Measurements from ENCODE around the gene ZNF304.
"Not testable (repeated sequence)": the region's sequence is repeated elsewhere in the genome, so short reads cannot be mapped to it uniquely, and the experiment has no call there.

Gene ZNF304

DNA sequence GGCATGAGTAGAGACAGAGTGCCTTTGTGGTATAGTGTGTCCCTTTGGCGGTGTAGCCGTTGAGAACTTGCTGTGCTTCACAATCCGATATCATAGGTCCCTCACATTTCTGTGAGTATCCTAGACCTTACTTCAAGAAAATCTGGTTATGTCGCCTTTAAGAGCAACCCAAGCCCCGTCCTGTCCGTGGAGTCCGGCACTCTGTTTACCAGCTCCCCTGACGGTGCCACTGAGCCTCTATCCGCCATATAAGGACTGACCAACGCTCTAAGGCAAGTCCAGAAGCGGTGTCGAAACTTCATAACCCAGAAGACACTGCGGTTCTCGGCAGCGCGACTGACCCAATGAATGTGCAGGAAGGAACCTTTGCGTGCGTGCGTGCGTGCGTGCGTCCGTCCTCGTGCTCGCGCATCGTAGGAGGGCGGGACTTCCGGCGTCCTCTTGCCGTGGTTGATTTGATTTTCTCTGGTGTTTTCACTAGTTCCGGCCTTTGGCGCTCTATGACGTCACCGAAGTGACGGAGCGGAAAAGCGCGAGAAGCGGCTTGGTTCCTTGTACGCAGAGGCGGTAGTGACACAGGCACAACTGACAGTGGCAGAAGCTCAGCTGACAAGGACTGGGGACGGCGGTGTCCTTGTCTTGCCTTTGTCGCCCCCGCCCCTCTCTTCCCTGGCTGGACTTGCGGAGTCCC, 12.1 kb downstream of the ZNF304 start, which contains the start of the genes TRAPPC2B and ZNF547:
TSS of gene TRAPPC2B (plus strand) at position 555 of the 691 bp plus-strand sequence. CDS start 1,283 bp downstream, outside the sequence.
TSS of gene ZNF547 (plus strand) at position 555 of the 691 bp plus-strand sequence. CDS start 5,005 bp downstream, outside the sequence.
- peak; percentile 85 for FAIRE-seq

DNA sequence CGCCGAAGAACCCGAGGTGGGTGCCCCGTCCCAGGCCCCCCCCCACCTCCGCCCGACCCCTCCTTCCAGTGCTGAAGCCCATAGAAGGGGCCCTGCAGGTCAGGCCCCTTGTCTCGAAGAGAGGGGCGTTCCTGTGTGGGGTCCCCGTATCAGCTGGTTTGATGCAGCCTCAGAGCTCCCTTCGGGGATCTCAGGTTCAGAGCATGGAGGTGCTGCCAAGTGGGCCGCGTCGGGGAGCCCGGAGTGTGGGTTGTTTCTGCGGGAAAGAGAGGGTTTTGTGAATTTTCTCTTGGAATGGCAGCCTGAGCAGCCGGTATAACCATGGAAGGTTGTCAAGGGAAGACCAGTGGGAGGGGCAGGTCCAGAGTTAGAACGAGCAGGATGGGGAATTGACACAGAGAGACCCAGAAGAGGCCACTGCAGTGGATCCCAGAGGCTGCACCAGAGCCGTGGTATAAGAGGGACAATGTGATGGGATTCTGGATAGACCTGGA, 12.7 kb downstream of the ZNF304 start:
- FAIRE-seq, result no peak

DNA sequence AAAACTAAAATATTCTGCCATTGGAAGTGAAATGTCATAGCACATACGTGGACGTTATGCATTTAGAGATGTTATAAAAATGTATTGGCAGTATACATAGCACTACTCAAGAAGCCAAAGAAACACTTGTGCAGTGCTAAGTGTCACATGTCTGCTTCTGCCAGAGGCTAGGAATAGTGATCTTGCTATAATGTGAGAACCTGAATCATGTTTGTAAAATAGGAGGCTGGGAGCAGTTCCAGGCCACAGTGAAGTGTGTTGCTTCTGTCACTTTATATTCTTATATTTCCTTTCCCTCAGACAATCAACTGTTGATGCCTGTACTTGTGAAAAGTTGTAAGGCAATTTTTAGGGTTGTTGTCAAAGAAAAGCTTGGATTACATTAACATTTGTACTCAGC, 15.7 kb downstream of the ZNF304 start:
- no peak for FAIRE-seq

DNA sequence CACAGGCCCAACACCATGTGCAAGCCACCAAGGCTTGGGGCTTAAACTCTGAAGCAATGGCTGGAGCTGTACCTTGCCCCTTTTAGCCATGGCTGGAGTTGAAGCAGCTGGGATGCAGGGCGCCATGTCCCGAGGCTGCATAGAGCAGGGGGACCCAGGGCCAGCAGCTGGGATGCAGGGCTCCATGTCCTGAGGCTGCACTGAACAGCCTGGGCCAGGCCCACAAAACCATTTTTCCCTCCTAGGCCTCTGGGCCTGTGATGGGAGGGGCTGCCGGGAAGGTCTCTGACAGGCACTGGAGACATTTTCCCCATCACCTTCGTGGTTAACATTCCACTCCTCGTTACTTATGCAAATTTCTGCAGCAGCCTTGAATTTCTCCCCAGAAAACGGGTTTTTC, 23.1 kb downstream of the ZNF304 start:
- FAIRE-seq, result no peak

DNA sequence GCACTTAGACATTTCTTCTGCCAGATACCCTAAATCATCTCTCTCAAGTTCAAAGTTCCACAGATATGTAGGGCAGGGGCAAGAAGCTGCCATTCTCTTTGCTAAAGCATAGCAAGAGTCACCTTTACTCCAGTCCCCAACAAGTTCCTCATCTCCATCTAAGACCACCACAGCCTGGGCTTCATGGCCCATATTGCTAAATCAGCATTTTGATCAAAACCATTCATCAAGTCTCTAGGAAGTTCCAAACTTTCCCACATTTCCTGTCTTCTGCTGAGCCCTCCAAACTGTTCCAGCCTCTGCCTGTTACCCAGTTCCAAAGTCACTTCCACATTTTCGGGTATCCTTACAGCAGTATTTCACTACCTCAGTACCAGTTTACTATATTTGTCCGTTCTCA, 23.6 kb downstream of the ZNF304 start:
- not testable (repeated sequence) for FAIRE-seq

DNA sequence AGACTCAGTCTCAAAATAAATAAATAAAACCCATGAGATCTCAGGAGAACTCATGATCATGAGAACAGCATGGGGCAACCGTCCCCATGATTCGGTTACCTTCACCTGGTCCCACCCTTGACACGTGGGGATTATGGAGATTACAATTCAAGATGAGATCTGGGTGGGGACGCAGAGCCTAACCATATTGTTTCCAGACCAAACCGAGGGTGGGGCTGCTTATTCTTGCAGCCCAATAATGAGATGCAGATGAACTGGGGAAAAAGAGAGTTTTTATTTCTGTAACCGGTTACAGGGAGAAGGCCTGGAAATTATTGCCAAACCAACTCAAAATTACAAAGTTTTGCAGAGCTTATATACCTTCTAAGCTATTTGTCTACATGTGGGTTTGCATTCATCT, 25.1 kb downstream of the ZNF304 start:
- no peak for FAIRE-seq

DNA sequence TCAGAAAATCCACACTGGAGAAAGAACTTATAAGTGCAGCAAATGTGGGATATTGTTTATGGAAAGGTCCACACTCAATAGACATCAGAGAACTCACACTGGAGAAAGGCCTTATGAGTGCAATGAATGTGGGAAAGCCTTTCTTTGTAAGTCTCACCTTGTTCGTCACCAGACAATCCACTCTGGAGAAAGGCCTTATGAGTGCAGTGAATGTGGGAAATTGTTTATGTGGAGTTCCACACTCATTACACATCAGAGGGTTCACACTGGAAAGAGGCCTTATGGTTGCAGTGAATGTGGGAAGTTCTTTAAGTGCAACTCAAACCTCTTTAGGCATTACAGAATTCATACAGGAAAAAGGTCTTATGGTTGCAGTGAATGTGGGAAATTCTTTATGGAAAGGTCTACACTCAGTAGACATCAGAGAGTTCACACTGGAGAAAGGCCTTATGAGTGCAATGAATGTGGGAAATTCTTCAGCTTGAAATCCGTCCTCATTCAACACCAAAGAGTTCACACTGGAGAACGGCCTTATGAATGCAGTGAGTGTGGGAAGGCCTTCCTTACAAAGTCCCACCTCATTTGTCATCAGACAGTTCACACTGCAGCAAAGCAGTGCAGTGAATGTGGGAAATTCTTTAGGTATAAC, 26.6 kb downstream of the ZNF304 start:
- FAIRE-seq, result no peak

DNA sequence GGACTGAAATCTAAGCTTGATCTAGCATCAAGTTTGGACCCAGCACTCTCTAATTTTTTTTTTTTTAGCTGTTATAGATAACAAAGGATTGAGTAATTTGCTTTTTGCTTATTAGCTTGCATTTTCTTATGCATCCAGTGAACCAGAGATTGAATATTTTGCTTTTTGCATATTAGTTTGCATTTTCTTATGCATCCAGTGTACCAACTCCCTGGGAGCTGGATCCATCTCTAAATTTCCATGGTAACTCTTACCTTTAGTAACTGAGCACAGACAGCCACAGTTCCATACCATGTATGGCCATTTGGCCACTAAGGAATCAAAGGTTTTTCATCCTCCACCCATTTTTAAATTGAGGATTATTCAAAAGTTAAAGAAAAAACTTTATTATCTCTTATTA, 29.9 kb downstream of the ZNF304 start:
- no peak for FAIRE-seq

DNA sequence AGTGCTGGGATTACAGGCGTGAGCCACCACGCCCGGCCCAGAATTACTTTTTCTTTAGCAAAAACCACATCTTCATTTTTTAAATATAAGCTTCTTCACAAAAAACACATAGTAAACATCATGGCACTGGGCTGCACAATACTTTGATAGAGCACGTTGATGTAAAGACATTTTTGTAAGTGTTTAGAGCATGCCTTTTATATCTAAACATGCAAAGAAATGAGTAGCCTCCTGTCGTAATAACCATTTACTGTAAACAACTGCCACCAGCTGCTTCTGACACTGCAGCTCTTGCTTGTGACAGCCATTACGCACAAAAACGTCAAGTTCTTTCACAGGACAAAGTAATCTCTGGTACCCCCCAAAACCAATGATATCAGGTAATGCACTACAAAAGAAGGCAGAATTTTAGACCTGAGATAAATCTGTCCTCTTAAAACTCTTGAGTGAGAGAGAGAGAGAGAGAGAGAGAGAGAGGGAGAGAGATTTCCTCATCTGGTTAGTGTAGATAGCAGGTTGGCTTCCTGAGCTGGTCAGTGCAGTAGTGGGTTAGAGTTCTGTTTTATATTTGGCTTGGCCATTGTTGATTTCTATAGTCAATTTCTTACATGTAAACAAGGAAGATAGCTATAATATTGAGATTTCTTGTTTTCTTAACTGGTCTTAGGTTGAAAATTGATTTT, 31.9 kb downstream of the ZNF304 start:
- FAIRE-seq, result no peak

DNA sequence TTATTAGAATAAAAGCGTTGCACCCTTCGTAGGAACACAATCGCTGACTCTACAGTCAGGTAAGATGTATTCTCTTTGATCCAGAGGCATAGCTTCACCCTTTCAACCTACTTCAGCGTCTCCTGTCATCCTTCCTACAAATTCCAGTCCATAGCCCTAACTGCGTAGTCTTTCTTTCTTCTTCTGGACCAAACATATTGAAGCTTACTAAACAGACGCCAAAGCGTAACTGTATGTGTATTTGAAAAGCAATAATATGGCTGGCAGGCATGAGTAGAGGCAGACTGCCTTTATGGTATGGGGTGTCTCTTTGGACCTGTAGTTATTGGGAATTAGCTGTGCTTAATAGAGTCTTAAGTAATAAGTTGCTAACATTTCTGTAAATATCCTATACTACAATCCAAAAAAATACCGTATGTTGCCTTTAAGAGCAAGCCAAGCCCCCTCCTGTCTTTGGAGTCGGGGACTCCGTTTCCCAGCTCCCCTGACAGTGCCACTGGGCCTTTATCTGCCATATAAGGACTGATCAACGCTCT, 38.2 kb downstream of the ZNF304 start:
- FAIRE-seq, result no peak

DNA sequence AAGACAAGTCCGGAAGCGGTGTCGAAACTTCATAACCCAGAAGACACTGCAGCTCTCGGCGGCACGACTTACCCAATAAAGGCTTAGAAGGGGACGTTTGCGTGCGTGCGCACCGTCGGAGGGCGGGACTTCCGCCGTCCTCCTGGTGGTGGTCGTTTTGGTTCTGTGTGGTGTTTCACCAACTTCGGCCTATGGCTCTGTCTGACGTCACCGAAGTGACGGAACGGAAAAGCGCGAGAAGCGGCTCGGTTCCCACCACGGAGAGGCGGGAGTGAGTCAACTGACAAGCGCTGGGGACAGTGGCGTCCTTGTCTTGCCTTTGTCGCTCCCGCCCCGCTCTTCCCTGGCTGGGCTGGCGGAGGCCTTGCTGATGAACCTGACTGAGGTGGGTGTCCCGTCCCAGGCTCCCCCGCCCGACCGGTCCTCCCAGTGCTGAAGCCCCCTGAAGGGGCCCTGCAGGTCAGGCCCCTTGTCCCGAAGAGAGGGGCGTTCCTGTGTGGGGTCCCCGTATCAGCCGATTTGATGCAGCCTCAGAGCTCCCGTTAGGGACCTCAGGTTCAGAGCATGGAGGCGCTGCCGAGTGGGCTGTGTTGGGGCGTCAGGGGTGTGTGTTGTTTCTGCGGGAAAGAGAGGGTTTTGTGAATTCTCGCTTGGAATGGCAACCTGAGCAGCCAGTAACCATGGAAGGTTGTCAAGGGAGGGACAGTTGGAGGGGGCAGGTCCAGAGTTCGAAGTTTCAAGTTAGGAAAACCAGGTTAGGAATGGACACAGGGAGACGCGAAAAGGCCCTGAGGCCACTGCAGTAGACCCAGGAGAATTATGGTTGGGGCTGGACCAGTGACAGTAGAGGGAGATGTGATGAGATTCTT, 38.9 kb downstream of the ZNF304 start, which contains the start of gene ZNF548:
TSS of gene ZNF548 (plus strand) at position 125 of the 869 bp plus-strand sequence. CDS start at position 371, 246 bp downstream.
- FAIRE-seq, result peak; percentile 38

DNA sequence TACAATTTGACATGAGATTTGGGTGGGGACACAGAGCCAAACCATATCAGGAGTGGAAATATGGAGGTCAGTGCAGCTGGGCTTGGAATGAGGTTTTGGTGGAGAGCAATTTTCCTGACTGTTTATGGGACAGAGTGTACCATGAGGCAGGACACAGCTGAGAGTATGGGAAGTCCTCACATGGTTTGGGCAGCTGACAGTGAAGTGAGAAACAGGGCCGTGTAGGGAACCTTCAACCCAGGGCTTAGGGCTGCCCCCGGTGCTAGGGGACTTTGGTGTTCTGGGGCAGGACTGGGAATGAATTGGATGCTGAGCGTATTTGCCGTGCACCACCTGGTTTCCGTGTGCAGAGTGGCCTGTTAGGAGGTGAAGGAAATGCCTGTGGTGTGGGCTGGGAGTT, 44.6 kb downstream of the ZNF304 start:
- no peak for FAIRE-seq

DNA sequence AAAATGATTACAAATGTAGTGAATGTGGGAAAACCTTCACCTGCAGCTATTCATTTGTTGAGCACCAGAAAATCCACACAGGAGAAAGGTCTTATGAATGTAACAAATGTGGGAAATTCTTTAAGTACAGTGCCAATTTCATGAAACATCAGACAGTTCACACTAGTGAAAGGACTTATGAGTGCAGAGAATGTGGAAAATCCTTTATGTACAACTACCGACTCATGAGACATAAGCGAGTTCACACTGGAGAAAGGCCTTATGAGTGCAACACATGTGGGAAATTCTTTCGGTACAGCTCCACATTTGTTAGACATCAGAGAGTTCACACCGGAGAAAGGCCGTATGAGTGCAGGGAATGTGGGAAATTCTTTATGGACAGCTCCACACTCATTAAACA, 47.8 kb downstream of the ZNF304 start:
- no peak for FAIRE-seq

DNA sequence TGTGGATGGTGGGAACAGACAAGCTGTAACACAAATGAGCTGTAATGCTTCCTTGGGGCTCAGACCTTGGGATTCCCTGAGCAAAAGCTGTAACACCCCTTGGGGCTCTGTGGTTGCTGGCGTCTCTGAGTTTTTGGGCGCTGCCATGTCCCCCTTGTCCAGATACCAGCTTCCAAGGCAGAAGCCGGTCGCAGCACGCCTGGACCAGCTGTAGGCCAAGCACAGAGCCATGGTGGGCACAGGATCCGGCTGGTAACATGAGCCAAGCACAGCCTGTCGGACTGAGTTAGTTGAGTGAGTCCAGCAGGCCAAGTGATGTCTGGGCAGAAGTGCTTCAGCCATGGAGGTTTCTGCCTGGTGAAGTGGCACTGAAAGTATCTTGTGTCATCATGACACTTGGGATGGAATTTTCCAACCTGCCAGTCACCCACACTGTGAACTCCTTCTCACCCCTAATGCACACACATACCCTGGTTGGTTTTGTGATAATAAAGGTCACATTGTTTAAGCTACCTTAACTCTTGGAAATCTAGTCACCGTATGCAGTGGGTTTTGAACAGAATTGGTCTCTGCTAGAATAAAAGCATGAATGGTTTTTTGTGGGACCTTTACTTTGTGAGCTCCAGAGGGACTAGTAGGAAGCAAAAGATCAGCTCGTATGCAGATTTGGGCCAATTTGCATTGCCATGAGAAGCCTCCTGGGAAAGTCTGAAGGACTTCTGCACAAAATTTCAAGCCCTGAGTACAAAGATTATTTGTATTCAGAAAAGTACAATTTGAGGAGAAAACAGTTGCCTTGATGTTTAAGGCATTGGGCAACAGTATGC, 52.9 kb downstream of the ZNF304 start:
- FAIRE-seq, result no peak

DNA sequence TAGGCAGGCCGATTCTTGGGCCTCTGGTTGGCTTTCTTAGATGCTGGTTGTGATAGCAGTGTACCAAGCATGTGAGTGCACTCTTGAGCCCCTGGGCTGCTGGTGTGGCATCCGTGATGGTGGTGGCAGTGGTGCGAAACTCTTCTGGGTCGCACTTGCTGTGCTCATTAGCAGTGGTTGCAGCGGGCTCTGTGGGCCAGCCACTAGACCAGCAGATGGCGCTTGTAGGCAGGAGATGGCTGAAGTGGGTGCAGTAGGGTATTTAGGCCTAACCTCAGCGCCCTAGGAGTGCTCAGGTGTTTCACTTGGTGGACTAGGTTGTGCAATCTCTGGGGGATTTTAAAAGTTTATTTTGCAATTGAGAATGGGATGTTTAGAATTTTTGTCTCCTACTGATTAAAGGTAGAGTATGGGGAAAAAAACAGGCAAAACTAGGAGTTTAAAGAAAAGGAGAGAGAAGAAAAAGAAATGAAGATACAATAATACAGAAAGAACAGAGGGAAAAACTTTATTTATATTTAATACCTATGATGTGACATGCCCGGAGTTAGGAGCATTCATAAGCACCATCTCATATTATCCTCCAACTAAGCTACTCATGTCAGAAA, 55.5 kb downstream of the ZNF304 start:
- FAIRE-seq, result no peak
